HepG2 (cell line): Measurements from ENCODE around the gene SLC19A1. TPM values are rescaled to one million over a fixed set of nuclear protein-coding genes. Genes with fewer than 3 reads are reported as not detected.

ENCODE experiments used
- ASH2L ChIP-seq: fragments of 300-600, 200-600 bp; sonication (generic); IDR thresholded peaks from 2 replicates; pipeline ENCODE4 v1.7.0; 2017; ENCODE audit warnings: low read depth, mild to moderate bottlenecking, moderate library complexity, mixed read lengths, low read length; ENCODE audit not compliant: insufficient read length
- CEBPB ChIP-seq: IDR thresholded peaks from 2 replicates; pipeline ENCODE4 v1.6.1; 2011; ENCODE audit warnings: low read depth, low read length, improper control_type of control experiment, borderline replicate concordance
- ETS1 ChIP-seq: sonication (generic); formaldehyde crosslinking; IDR thresholded peaks from 2 replicates; pipeline ENCODE4 v1.4.0; 2020; ENCODE audit warnings: missing genetic modification reagents
- PHB2 ChIP-seq: fragments of 450-650 bp; IDR thresholded peaks from 2 replicates; pipeline ENCODE4 v1.6.1; 2018; ENCODE audit not compliant: partially characterized antibody
- SALL1 ChIP-seq: sonication (generic); formaldehyde crosslinking; IDR thresholded peaks from 2 replicates; pipeline ENCODE4 v1.8.0; 2022; ENCODE audit warnings: mild to moderate bottlenecking, missing genetic modification reagents
- ZNF251 ChIP-seq: sonication (generic); formaldehyde crosslinking; IDR thresholded peaks from 2 replicates; pipeline ENCODE4 v1.9.0; 2021; ENCODE audit warnings: mild to moderate bottlenecking, missing genetic modification reagents
- ZNF556 ChIP-seq: sonication (generic); formaldehyde crosslinking; IDR thresholded peaks from 2 replicates; pipeline ENCODE4 v1.4.0; 2020; ENCODE audit warnings: mild to moderate bottlenecking, missing genetic modification reagents, borderline replicate concordance
- ZNF598 ChIP-seq: sonication (generic); formaldehyde crosslinking; IDR thresholded peaks from 2 replicates; pipeline ENCODE4 v1.5.1; 2020; ENCODE audit warnings: mild to moderate bottlenecking, missing genetic modification reagents, borderline replicate concordance
- ZNF639 ChIP-seq: conservative IDR thresholded peaks from 2 replicates; pipeline ENCODE4 v1.6.1; 2018; ENCODE audit warnings: missing genetic modification reagents
- polyA plus RNA-seq, 8 experiments: library from polyadenylated mRNA; depleted of rRNA in 3 of 8; stranded (reverse) in 7 of 8; unstranded in 1 of 8; fragments of >200 nt; fragmentation: Illumina TruSeq in 4 of 8; extraction: Trizol in 4 of 8; gene quantifications; 2 replicates each; pipeline versions ENCODE4 v1.2.1 to v1.2.3, GENCODE V29; 2011 to 2016; ENCODE audit warnings: low read depth in 4 of 8, missing spikeins in 1 of 8, mixed read lengths in 1 of 8; ENCODE audit not compliant: insufficient read depth in 1 of 8
- total RNA-seq, 5 experiments: library from RNA; depleted of rRNA; stranded (reverse); fragments of >200 nt; fragmentation: Illumina TruSeq; extraction: Trizol; gene quantifications; 2 replicates each; pipeline ENCODE4 v1.2.3, GENCODE V29; 2016; ENCODE audit warnings: low read depth in 1 of 5
- TF ChIP-seq, protein P1 (sequence below), 2 experiments: fragments of 450-650 bp in 1 of 2; sonication (generic) in 1 of 2; formaldehyde crosslinking; IDR thresholded peaks; 2 replicates each; pipeline versions ENCODE4 v1.5.0 to v1.8.0; 2020 to 2022; ENCODE audit warnings: mild to moderate bottlenecking in 1 of 2, missing genetic modification reagents in 1 of 2
- TF ChIP-seq, protein P2 (sequence below): sonication (generic); formaldehyde crosslinking; IDR thresholded peaks from 2 replicates; pipeline ENCODE4 v1.4.0; 2020; ENCODE audit warnings: mild to moderate bottlenecking, missing genetic modification reagents, borderline replicate concordance

SLC19A1 gene
- total and polyA plus RNA-seq, 2 of the 13 experiments (the other 11 are each of a cell fraction or from before 2014, with no cell fraction given): 21.8 to 23.0 TPM

- TF ChIP-seq ETS1 (no peak), ASH2L (peak; percentile 25), ZNF251 (CRISPR knock-in tag) (no peak), PHB2 (no peak), ZNF639 (CRISPR knock-in tag) (no peak), SALL1 (no peak; the same call in 1 of the 2 replicates), ZNF556 (CRISPR knock-in tag) (no peak), CEBPB (no peak), ZNF598 (CRISPR knock-in tag) (no peak)
- TF ChIP-seq, protein P1, sequence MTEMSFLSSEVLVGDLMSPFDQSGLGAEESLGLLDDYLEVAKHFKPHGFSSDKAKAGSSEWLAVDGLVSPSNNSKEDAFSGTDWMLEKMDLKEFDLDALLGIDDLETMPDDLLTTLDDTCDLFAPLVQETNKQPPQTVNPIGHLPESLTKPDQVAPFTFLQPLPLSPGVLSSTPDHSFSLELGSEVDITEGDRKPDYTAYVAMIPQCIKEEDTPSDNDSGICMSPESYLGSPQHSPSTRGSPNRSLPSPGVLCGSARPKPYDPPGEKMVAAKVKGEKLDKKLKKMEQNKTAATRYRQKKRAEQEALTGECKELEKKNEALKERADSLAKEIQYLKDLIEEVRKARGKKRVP (CRISPR knock-in tag; IDR thresholded peaks at IDR 0.05): no peak
- TF ChIP-seq, protein P2, sequence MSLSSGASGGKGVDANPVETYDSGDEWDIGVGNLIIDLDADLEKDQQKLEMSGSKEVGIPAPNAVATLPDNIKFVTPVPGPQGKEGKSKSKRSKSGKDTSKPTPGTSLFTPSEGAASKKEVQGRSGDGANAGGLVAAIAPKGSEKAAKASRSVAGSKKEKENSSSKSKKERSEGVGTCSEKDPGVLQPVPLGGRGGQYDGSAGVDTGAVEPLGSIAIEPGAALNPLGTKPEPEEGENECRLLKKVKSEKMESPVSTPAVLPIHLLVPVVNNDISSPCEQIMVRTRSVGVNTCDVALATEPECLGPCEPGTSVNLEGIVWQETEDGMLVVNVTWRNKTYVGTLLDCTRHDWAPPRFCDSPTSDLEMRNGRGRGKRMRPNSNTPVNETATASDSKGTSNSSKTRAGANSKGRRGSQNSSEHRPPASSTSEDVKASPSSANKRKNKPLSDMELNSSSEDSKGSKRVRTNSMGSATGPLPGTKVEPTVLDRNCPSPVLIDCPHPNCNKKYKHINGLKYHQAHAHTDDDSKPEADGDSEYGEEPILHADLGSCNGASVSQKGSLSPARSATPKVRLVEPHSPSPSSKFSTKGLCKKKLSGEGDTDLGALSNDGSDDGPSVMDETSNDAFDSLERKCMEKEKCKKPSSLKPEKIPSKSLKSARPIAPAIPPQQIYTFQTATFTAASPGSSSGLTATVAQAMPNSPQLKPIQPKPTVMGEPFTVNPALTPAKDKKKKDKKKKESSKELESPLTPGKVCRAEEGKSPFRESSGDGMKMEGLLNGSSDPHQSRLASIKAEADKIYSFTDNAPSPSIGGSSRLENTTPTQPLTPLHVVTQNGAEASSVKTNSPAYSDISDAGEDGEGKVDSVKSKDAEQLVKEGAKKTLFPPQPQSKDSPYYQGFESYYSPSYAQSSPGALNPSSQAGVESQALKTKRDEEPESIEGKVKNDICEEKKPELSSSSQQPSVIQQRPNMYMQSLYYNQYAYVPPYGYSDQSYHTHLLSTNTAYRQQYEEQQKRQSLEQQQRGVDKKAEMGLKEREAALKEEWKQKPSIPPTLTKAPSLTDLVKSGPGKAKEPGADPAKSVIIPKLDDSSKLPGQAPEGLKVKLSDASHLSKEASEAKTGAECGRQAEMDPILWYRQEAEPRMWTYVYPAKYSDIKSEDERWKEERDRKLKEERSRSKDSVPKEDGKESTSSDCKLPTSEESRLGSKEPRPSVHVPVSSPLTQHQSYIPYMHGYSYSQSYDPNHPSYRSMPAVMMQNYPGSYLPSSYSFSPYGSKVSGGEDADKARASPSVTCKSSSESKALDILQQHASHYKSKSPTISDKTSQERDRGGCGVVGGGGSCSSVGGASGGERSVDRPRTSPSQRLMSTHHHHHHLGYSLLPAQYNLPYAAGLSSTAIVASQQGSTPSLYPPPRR: peak; percentile 15; the same call in 1 of the 2 replicates
- TF ChIP-seq, all 625 proteins: peak for 136
Measured at GRCh38 chr21:45541221-45542039, 810 bp downstream of the SLC19A1 start (continued).
